HG02943 (cell line): ENCODE measurements around the gene CLCN6.

Experiments
- ATAC-seq: cut with Tn5 transposase; IDR thresholded peaks from one replicate; pipeline ENCODE4 v1.9.1; 2021; ENCODE audit warnings: mild to moderate bottlenecking, low read depth, moderate library complexity; ENCODE audit not compliant: unreplicated experiment

The CLCN6 gene

DNA sequence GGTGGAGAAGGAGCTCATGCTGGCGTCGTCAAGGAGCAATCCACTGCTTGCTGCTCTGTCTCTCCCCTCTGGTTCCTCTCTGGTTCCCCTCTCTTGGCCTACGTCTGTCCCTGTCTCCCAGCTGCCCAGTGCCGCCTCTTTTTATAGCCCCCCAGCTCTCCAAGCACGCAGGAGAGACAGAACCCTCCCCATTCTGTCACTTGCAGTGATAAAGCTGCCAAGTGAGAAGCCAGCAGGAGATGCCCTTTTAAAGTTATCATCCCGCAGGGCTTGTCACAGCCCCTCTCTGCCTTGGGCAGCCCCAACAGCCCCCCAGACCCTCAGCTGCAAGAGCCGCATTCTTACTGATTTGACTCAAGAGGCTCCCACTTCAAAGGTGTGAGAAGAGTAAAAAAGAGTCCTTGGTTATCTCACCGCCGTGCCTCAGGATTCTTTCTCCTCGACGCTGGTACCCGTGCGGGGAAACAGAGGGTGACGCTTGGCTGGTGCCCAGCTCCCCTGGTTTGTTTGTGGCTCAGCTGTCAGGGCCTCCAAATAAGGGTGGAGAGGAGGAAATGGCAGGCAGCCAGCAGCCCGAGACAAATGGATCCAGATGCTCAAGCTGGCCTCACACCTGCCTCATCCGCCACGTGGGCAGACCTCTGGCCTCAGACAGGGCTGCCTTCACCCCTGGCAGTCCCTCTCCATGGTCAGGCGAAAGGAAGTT is 41.8 kb downstream of the CLCN6 start, which contains the start of gene NPPA:
NPPA (minus strand) TSS at position 117 of the 706 bp plus-strand sequence; CDS start at position 18, 99 bp downstream.
- no peak for ATAC-seq

DNA sequence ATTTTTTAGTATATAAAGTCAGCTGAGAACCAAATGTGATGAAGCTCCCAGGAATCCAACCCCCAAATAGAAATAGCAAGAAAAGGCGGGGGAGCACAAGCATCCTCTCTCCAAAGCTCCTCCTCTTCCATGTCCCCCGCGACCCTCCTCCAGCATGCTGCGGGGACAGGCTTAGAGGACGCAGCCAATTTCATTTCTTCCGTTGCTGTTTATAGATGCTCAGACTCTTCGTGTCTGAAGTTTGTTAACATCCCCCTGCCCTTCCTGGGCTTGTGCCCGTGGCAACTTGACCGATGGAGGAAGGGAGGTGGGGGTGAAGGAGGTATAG is 42.3 kb downstream of the CLCN6 start:
- ATAC-seq, result no peak

DNA sequence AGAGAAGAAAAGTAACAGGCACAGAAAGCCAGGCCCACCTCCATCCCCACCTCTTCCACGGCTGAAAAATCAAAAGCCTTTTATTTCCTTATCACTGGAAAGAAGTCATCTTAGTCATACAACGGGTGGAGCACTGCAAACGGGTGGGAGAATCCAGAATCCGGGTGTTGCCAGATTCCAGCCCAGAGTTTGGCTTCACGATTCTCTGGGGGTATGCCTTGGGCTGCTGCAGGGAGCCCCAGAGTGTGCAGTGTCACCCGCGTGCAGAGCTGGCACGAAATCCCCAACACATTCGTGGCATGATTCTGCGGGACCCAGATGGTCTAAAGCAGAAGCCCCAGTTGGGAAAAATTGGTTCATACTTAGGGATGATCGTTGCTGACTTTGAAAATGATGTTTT is 44.2 kb downstream of the CLCN6 start:
- ATAC-seq, result no peak

DNA sequence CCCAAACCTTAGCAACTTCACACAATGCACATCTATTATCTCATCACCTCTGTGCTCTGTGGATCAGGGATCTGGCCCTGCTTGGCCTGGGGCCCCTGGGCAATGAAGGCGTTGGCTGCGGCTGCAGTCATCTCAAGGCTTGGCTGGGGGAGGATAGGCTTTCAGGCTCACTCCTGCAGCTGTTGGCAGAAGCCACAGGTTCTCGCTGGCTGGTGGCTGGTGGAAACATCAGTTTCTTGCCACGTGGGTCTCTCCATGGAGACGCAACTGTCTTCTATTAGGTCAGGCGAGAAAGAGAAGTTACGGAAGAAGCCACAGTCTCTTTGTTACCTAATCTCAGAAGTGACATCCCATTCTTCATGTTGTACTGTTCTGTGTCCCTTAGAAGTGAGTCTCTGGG is 45.2 kb downstream of the CLCN6 start:
- ATAC-seq, result no peak

DNA sequence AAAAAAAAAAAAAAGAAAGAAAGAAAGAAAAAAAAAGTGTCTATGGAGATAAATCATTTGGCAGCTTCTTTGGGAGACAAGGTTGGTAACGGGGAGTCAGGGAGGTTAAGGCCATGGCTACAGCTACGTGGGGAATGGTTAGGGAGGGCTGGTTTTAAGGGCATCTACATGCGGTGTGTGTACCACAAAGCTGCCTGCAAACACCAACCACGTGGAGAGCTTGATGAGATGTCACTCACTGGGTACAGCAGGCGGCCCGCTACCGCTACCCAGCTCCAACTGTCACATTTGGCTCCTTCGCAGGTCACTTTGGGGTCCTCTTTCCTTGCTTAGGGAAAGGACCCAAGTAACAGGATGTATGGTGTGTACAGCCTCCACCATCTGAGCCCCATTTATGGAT is 48.5 kb downstream of the CLCN6 start:
- no peak for ATAC-seq

DNA sequence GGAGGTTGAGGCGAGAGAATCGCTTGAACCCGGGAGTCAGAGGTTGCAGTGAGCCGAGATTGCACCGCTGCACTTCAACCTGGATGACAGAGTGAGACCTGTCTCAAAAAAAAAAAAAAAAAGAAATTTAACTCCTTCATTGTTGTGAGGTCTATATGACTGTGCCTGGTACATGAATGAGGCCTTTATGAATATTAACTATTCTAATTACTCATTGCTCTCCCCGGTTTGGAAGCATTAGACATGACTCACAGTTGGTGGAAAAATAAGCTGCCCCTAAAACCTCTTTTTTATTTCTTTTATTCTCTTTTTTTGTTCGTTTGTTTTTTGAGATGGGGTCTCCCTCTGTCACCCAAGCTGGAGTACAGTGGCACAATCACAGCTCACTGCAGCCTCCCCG is 49.4 kb downstream of the CLCN6 start:
- no peak for ATAC-seq

DNA sequence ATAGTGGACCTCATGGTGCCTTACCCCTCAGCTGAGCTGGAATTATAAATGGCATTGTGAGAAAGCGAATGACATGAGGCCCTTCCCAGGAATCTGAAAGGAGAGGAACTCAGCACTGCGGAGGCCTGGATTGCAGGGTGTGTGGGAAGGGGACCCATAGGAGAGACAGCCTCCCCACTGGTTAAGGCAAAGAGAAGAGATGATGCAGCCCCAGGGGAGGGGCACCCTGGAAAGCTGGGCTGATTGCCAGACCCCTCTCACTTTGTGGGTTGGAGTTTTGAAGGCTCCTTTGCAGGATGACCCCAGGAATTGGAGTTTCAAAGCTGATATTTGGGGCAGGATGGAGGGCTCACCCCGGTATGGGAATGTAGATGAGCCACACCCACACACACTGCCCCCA is 50.7 kb downstream of the CLCN6 start:
- ATAC-seq, result no peak

DNA sequence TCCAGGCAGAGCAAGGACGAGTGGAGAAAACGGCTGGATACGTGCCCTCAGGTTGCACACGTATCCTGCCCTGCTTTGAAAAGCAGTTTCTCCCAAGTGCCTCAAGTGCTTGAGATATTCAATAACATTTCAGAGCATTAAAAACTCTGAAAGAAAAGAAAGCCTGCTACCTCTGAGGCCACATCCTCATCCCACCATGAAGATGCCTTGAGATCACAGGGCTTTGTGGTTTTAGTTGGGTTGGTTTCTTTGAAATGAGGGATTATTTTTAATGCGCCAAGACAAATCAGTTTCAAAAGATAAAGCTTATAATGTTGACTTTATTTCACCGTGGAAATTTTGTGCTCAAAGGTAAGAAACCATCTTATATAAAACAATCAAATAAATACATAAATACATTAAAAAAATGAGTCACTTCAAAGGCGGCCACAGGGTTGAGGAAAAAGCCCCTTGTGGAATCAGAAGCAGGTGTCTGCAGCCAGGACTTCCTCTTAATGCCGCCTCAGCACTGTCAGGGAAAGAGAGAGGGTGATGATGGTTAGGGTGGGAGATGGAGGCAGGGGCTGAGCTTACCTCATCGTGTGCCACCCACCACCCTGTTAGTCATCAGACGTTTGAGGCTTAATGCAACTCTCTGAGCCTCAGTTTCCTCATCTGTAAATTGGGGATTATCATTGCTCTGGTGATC is 51.3 kb downstream of the CLCN6 start:
- no peak for ATAC-seq

DNA sequence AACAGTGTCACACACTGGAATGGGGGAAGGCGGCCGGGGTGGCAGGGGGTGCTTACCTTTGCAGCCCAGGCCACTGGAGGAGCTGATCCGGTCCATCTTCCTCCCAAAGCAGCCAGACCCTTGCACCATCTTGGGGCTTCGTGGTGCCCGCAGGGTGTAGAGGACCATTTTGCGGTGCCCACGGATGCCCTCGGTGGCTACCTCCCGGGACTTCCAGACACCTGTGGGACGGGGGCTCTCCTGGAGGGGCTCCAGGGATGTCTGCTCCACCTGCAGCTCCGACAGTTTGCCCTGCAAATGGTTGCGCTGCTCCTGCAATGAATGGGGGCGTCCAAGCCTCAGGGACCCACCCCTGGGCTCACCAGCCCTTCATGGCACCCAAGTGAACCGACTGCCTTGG is 52.2 kb downstream of the CLCN6 start:
- no peak for ATAC-seq

DNA sequence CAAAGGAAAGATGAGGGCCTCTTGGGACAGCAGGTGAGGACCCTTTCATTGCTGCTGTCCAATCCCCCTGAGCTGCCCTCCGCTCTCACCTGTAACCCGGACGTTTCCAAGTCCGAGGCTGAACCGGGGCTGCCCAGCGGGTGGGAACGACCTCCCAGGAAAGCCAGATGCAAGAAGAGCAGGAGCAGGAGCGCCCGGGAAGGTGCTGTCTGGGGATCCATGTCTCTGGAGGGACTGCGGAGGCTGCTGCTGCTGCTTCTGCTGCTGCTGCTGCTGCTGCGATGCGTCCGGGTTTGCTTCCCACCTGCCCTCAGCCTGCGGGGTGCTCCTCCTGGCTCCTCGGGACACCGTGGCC is 52.6 kb downstream of the CLCN6 start, which contains the start of gene NPPB:
NPPB (minus strand) TSS at position 333 of the 355 bp plus-strand sequence; CDS start at position 221, 112 bp downstream.
- no peak for ATAC-seq

DNA sequence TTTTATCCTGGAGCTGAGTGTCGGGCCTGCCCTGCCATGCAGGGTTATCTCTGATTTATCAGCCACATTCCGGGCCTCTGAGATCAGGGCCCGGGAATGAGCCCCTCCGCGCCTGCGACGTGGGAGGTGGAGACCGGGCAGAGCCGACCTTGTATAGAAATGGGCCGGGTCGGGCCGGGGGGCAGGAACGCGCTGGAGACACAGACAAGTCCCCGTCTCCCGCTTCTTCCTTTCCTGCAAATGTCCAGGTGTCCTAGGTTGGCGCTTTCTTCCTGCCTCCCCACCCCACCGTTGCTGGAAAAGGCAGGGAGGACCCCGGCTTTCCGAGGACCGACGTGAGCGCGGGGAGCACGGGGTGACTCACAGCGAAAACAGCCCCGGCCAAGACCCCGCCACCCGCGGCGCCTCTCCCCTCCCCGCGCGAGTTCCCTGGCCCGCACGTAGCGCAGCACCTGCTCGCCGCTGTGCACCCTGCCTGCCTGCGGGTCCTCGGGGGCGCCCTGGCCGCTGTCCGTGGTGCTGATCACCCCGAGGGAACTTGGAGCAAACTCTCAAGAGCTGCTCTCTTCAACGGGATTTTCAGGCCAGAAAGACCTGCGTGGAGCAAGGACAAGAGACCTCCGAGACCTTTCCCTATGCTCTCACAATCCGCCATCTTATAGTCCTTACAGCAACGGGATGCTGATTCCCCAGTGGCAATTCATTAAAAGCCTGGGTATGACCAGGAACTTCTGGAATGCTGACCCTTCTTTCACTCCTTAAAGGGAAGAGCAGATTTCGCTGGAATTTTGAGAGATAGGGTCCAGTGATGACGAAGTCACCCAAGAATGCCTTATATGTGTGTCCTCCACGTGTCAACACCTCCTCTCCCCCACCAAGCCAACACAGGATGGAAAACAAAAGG is 53.2 kb downstream of the CLCN6 start:
- ATAC-seq, result no peak

DNA sequence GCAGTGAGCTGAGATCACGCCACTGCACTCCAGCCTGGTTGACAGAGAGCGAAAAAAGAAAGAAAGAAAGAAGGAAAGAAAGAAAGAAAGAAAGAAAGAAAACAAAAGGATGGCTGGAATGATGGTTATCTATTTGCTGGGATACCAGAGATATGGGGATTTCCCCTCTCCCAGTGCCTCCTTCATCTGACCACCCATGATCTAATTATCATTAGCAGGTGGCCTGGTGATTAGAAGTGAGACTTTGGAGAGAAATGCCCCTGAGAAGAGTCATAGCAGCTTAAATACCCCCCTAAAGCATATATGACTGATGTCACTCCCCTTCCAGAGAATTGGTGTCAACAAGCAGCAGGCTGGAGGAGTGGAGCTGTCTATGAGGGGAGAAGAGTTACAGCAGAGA is 54.1 kb downstream of the CLCN6 start:
- no peak for ATAC-seq

DNA sequence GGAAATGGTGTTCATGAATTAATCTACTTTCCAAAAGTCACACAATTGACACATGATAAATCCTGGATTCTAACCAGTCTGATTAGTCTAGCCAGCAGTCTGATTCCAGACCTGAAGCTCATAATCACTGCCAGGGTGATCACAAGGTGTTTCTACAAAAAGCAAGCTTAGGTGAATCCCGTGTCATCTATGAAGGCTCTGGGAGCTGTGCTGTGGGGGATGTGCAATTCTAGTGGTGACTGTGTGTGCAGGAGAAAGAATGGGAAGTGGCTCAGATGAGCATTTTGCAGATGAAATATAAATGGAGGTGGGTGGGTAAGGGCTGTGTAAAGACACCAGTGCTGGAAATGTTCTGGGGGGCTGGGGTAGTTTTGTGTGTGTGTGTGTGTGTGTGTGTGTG is 54.6 kb downstream of the CLCN6 start:
- ATAC-seq, result no peak

DNA sequence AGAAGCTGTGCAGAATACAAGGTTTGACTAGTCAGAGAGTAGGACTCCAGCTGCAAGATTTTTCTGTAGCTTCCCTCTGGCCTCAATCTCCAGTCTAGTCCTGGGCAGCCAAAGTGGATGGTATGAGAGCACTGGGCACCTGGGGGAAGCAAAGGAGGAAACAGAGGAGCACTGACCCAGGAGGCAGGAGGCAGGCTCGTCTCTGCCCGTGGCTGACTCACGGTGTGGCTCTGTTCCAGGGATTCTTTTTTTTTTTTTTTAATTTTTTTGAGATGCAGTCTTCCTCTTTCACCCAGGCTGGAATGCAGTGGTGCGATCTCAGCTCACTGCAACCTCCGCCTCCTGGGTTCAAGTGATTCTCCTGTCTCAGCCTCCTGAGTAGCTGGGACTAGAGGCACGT is 56.9 kb downstream of the CLCN6 start:
- ATAC-seq, result no peak

DNA sequence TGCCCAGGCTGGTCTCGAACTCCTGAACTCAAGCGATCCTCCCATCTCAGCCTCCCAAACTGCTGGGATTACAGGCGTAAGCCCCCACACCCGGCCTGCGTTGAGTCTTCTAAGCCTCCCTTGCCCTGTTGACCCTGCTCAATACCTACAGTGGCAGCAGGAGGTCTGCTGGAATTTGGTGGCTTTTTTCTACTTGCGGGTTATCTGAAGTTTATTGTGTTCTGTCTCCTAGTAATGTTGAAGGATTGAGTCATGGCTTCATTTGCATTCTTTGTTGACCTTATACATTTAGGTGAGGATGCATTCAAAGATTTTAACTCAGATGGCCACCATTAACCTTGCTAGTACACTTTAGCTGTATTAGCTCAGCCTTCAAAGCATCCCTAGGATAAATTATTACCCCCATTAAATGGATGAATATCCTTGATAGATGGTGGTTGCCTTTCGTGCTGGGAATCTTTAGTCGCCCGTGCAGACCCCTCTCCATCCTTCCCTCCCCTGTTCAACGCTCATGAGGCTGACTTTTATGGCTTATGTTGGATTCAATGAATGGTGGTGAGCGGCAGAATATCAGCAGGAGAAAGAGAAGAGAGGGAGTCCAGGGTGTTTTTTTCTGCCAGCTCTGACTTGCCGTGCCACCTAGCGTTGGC is 62.5 kb downstream of the CLCN6 start:
- ATAC-seq, result no peak

DNA sequence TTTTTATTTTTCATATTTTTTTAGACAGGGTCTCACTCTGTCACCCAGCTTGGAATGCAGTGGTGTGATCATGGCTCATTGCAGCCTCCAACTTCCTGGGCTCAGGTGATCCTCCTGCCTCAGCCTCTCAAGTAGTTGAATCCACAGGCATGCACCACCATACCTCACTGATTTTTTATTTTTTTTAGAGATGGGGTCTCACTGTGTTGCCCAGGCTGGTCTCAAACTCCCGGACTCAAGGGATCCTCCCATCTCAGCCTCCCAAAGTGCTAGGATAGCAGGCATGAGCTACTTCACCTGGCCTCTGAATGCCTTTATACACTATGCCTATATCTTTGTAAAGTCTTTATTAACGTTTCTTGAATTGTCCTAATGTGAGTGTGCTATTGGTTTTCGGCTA is 63.1 kb downstream of the CLCN6 start:
- no peak for ATAC-seq

DNA sequence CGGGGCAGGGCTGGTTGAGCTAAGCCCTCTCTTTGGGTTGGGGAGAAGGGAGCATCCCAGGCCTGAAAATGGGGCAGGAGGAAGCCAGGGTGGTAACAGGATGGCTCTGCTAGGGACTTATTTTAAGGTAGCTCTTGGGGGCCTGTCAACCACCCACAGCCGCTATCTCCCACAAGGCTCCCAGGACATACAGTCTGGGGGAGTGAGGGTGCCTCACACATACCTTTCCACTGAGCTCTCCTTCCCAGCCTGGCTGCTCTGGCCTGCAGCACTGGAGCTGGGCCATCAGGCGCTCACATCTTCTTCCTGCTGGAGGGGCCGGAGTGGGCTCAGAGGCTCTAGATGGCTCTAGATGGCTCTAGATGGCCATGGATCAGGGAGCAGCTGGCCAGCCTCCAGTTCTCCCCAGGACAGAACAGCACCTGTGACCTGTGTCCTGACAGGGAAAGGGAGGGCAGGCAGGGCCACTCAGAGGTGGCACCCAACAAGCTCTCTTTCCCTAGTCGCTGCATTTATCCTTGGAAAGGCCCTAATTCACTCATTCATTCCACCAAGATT is 63.7 kb downstream of the CLCN6 start:
- no peak for ATAC-seq

DNA sequence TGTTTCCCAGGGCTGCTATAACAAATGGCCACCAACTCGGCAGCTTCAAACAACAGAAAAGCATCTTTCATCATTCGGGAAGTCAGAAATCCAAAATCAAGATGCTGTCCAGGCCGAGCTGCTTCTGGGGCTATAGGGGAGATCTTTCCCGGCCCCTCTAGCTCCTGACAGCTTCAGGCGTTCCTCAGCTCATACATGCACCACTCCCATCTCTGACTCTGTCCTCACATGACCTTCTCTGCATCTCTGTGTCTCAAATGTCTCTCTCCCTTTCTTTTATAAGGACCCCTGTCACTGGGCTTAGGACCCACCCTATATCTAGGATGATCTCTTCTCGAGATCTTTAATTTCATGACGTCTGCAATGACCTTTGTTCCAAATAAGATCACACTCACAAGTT is 66.6 kb downstream of the CLCN6 start:
- ATAC-seq, result no peak

DNA sequence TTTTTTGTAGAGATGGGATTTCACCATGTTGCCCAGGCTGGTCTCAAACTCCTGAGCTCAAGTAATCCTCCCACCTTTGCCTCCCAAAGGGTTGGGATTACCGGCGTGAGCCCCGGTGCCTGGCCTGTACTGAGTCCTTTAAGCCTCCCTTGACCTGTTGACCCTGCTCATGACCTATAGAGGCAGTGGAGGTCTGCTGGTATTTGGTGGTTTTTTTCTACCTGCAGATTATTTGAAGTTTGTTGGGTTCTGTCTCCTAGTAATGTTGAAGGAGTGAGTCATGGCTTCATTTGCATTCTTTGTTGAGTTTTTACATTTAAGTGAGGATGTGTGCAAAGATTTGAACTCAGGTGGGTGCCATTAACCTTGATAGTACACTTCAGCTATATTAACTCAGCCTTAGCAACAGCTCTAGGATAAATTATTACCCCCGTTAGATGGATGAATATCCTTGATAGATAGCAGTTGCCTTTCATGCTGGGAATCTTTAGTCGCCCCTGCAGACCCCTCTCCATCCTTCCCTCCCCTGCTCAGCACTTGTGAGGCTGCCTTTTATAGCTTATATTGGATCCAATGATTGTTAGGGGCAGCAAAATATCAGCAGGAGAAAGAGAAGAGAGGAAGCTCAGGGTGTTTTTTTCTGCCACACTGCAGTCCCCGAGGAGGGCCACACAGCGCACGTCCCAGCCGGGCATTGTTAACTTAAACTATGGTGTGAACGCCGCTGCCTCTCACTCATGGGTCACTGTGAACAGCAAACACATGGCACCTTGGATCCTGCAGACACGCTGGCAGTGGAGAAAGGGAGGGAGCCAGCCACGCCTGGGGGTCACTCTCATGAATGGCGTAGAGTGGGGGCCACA is 67.6 kb downstream of the CLCN6 start:
- no peak for ATAC-seq

DNA sequence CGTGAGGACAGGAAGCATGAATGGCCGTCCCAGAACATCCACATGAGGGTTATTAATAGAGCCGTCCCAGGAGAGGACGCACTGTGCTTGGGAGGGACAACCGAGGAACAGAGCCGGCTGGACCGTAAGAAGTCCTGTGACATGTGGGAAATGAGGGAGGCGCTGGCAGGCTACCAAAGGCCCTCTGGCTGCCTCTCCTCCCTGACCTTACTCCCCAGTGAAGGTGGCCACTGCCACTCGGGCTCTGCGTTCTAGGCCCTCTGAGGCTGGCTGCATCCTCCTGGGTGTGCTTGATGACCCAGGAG is 68.2 kb downstream of the CLCN6 start:
- no peak for ATAC-seq
